GF-D8 (cell line): ENCODE measurements around the gene MINDY3.

Experiments used
- DNase-seq: peaks from one replicate; lab custom pipeline; 2025; lab: John Stamatoyannopoulos, UW

MINDY3 gene

GRCh38 chr10:15738270-15738925 lies 121.9 kb downstream of the MINDY3 start:
- no peak for DNase-seq

- DNase-seq, result no peak
Observed at GRCh38 chr10:15737656-15738055, 122.7 kb downstream of the MINDY3 start.

GRCh38 chr10:15735763-15736162 lies 124.5 kb downstream of the MINDY3 start:
- no peak for DNase-seq

- DNase-seq, result no peak
Observed at GRCh38 chr10:15730341-15730740, 130.0 kb downstream of the MINDY3 start.

GRCh38 chr10:15729890-15730289 lies 130.4 kb downstream of the MINDY3 start:
- no peak for DNase-seq
